H7 (cell line): ENCODE measurements around the gene SCN11A. TPM values are rescaled to one million over a fixed set of nuclear protein-coding genes. Genes with fewer than 3 reads are reported as not detected.

Experiments
- total RNA-seq: library from RNA; depleted of rRNA; stranded (reverse); fragments of >200 nt; shearing (Covaris generic); gene quantifications from 2 replicates; pipeline ENCODE4 v1.2.3, GENCODE V29; 2014; rRNA removed

The SCN11A gene
- total RNA-seq, 1 experiment from 2014 or later: 0.10 TPM

Other genes starting within 250 kb of the SCN11A start
- gene SCN10A, start 235.7 kb downstream of the SCN11A start, total RNA-seq: not detected in 2 replicates
- 31.7 and 43.6 TPM in 2 replicates for gene WDR48, start 72 bp upstream of the SCN11A start, total RNA-seq
- 45.6 and 46.9 TPM in 2 replicates for gene GORASP1, start 55.7 kb upstream of the SCN11A start, total RNA-seq
- 0.90 and 2.7 TPM in 2 replicates for gene TTC21A, start 55.7 kb upstream of the SCN11A start, total RNA-seq
- 13.4 and 16.5 TPM in 2 replicates for gene CSRNP1, start 101.6 kb upstream of the SCN11A start, total RNA-seq
- not detected in 2 replicates for gene XIRP1, start 140.7 kb upstream of the SCN11A start, total RNA-seq
- gene CX3CR1, start 228.1 kb upstream of the SCN11A start, total RNA-seq: 0.03 and 1.0 TPM in 2 replicates